HEK293T (cell line): ENCODE data around the gene RPS28.

Experiments used
- CTCF ChIA-PET: fragments of 350-600 bp; formaldehyde crosslinking; extraction: SDS; loops from one replicate; lab custom pipeline; 2021; ENCODE audit warnings: antibody characterized with exemption, inconsistent platforms; lab: Yijun Ruan, JAX
- POLR2A ChIA-PET: fragments of 350-600 bp; formaldehyde crosslinking; extraction: SDS; loops from one replicate; lab custom pipeline; 2020; ENCODE audit warnings: antibody characterized with exemption, inconsistent platforms; lab: Yijun Ruan, JAX
- DNase-seq: peaks from one replicate; pipeline ENCODE4 v3.0.0; 2012; ENCODE audit warnings: mixed read lengths; ENCODE audit errors: extremely low spot score
- ARNT ChIP-seq: fragments of 450-650 bp; IDR thresholded peaks from 2 replicates; pipeline ENCODE4 v1.6.1; 2017; ENCODE audit warnings: mild to moderate bottlenecking
- BHLHE40 ChIP-seq: fragments of 450-650 bp; IDR thresholded peaks from 2 replicates; pipeline ENCODE4 v1.6.1; 2016; ENCODE audit warnings: mild to moderate bottlenecking, moderate library complexity, borderline replicate concordance
- CTBP1 ChIP-seq: fragments of 450-650 bp; IDR thresholded peaks from 2 replicates; pipeline ENCODE4 v1.6.1; 2016; ENCODE audit warnings: borderline replicate concordance
- ELF4 ChIP-seq: fragments of 450-650 bp; IDR thresholded peaks from 2 replicates; pipeline ENCODE4 v1.6.1; 2017; ENCODE audit warnings: antibody characterized with exemption
- FOXA1 ChIP-seq: fragments of 450-650 bp; IDR thresholded peaks from 2 replicates; pipeline ENCODE4 v1.6.1; 2016; ENCODE audit warnings: mild to moderate bottlenecking
- FOXK2 ChIP-seq: fragments of 450-650 bp; IDR thresholded peaks from 2 replicates; pipeline ENCODE4 v1.6.1; 2016; ENCODE audit warnings: mild to moderate bottlenecking
- FOXM1 ChIP-seq: fragments of 450-650 bp; IDR thresholded peaks from 2 replicates; pipeline ENCODE4 v1.6.1; 2017; ENCODE audit warnings: mild to moderate bottlenecking, borderline replicate concordance
- HDGF ChIP-seq: fragments of 450-650 bp; IDR thresholded peaks from 2 replicates; pipeline ENCODE4 v1.6.1; 2017; ENCODE audit warnings: antibody characterized with exemption, borderline replicate concordance
- L3MBTL2 ChIP-seq: fragments of 450-650 bp; conservative IDR thresholded peaks from 2 replicates; pipeline ENCODE4 v1.6.1; 2016; ENCODE audit warnings: mild to moderate bottlenecking
- LEF1 ChIP-seq: fragments of 450-650 bp; IDR thresholded peaks from 2 replicates; pipeline ENCODE4 v1.6.1; 2017; ENCODE audit warnings: mild to moderate bottlenecking, borderline replicate concordance
- NFRKB ChIP-seq: fragments of 450-650 bp; IDR thresholded peaks from 2 replicates; pipeline ENCODE4 v1.6.1; 2016; ENCODE audit warnings: mild to moderate bottlenecking, moderate library complexity
- PKNOX1 ChIP-seq: fragments of 450-650 bp; IDR thresholded peaks from 2 replicates; pipeline ENCODE4 v1.6.1; 2016
- SP1 ChIP-seq: fragments of 450-650 bp; IDR thresholded peaks from 2 replicates; pipeline ENCODE4 v1.6.1; 2017
- SUZ12 ChIP-seq: fragments of 450-650 bp; IDR thresholded peaks from 2 replicates; pipeline ENCODE4 v1.6.1; 2016; ENCODE audit warnings: mild to moderate bottlenecking
- TARDBP ChIP-seq: fragments of 450-650 bp; IDR thresholded peaks from 2 replicates; pipeline ENCODE4 v1.6.1; 2016
- ZNF384 ChIP-seq: fragments of 450-650 bp; IDR thresholded peaks from 2 replicates; pipeline ENCODE4 v1.6.1; 2016

The RPS28 gene

GRCh38 chr19:8305798-8306197 is 15.5 kb upstream of the RPS28 start:
- POLR2A ChIA-PET: no interaction called here
- CTCF ChIA-PET: no interaction called here
- no peak for DNase-seq
- no peak for TF ChIP-seq NFRKB

GRCh38 chr19:8306235-8307054 is 14.9 kb upstream of the RPS28 start:
- ChIA-PET CTCF (no interaction called here), POLR2A (interaction anchor here (1.3 kb wide), 1 partner anchor 15 kb away, joined by 3 read pairs; the partner anchor contains the start of genes NDUFA7 and RPS28)
- DNase-seq: no peak
- TF ChIP-seq ELF4: no peak
- no peak for TF ChIP-seq HDGF
- no peak for TF ChIP-seq CTBP1
- no peak for TF ChIP-seq NFRKB
- no peak for TF ChIP-seq FOXA1
- TF ChIP-seq FOXM1: no peak
- no peak for TF ChIP-seq FOXK2
- no peak for TF ChIP-seq ZNF384
- TF ChIP-seq SUZ12: no peak

GRCh38 chr19:8307400-8307964 is 13.8 kb upstream of the RPS28 start:
- ChIA-PET CTCF (no interaction called here), POLR2A (interaction anchor here (1.3 kb wide), 1 partner anchor 14 kb away, joined by 3 read pairs; the partner anchor contains the start of genes NDUFA7 and RPS28)
- no peak for TF ChIP-seq PKNOX1
- TF ChIP-seq L3MBTL2: no peak
- no peak for TF ChIP-seq FOXK2
- TF ChIP-seq FOXA1: no peak
- no peak for TF ChIP-seq ZNF384
- no peak for TF ChIP-seq SP1
- TF ChIP-seq FOXM1: no peak
- no peak for TF ChIP-seq ELF4
- no peak for TF ChIP-seq NFRKB
- no peak for TF ChIP-seq CTBP1
- TF ChIP-seq BHLHE40: no peak
- DNase-seq: no peak

GRCh38 chr19:8307965-8308866 is 13.1 kb upstream of the RPS28 start, which contains the start of gene CD320:
CD320 (minus strand) TSS chr19:8308358; CDS start chr19:8308290, 68 bp downstream.
- POLR2A ChIA-PET: no interaction called here
- TF ChIP-seq PKNOX1 (peak; percentile 97), ARNT (no peak), L3MBTL2 (peak; percentile 96)
- CTCF ChIA-PET: no interaction called here
- DNase-seq: peak; percentile 90

- ChIA-PET CTCF (no interaction called here), POLR2A (no interaction called here)
- no peak for TF ChIP-seq FOXM1
- no peak for TF ChIP-seq ELF4
- no peak for TF ChIP-seq TARDBP
- TF ChIP-seq FOXK2: no peak
- TF ChIP-seq SUZ12: no peak
- no peak for TF ChIP-seq CTBP1
- TF ChIP-seq HDGF: no peak
- no peak for TF ChIP-seq FOXA1
- no peak for TF ChIP-seq ARNT
- DNase-seq: no peak
These were observed 12.4 kb upstream of the RPS28 start for GRCh38 chr19:8308891-8309291.

- no peak for TF ChIP-seq ZNF384
- TF ChIP-seq CTBP1: no peak
- no peak for TF ChIP-seq ELF4
- TF ChIP-seq BHLHE40: no peak
- no peak for TF ChIP-seq SUZ12
- no peak for TF ChIP-seq FOXA1
- TF ChIP-seq L3MBTL2: no peak
- TF ChIP-seq PKNOX1: no peak
- no peak for TF ChIP-seq LEF1
- ChIA-PET POLR2A (interaction anchor here (0.8 kb wide), 1 partner anchor 11 kb away, joined by 4 read pairs; the partner anchor contains the start of genes NDUFA7 and RPS28), CTCF (no interaction called here)
- no peak for DNase-seq
These were observed 10.8 kb upstream of the RPS28 start for GRCh38 chr19:8310342-8311055.
